Measurements from ENCODE around the gene MED15. TPM values are rescaled to one million over a fixed set of nuclear protein-coding genes. Genes with fewer than 3 reads are reported as not detected.

The MED15 gene
- total and polyA plus RNA-seq, 10 of the 15 experiments (the other 5 are each of a cell fraction or from before 2014, with no cell fraction given): 1.4 to 75.2 (median 26.9) TPM

- intact Hi-C loops (cut with micrococcal nuclease; ENCODE audit: unreplicated experiment): no loop called here
- Histone ChIP-seq H3K27me3 (replicated peaks in 1 of 2; ENCODE audit: control insufficient read depth in 2 of 2, insufficient read depth in 2 of 2, low read length in 1 of 2) (no peaks in the 10 kb centered on the region), H4K20me1 (ENCODE audit: control insufficient read depth, insufficient read depth) (no peaks in the 10 kb centered on the region; the same call in none of the 2 replicates), H3K36me3 (ENCODE audit: control insufficient read depth in 2 of 2, insufficient read depth in 2 of 2, low read length in 1 of 2) (peaks cover 46 to 56% of the 10 kb centered on the region in 2 experiments), H2AFZ (ENCODE audit: control insufficient read depth, low read depth, low read length) (no peak overlapping the region), H3K79me2 (ENCODE audit: control insufficient read depth, insufficient read depth, low read length) (no peaks in the 10 kb centered on the region), H3K9me3 (replicated peaks; ENCODE audit: control insufficient read depth, insufficient read depth, low read length) (no peaks in the 10 kb centered on the region), H3K27ac (ENCODE audit: control insufficient read depth, insufficient read depth) (no peak overlapping the region), H3K4me1 (ENCODE audit: control insufficient read depth, insufficient read depth, low read length) (peaks cover 6% of the 10 kb centered on the region), H3K9ac (ENCODE audit: control insufficient read depth, insufficient read depth, low read length) (no peak overlapping the region), H3K4me3 (no peak overlapping the region), H3K4me2 (ENCODE audit: control insufficient read depth, insufficient read depth) (no peak overlapping the region)
- no TSS peak for BruUV-seq (replicated peaks)
- CTCF ChIA-PET: interaction anchor here (2.4 to 4.3 kb wide), 2 partner anchors 10 to 156 kb away, joined by 6 to 18 read pairs; no protein-coding TSS in a partner anchor
- RAD21 ChIA-PET (ENCODE audit: unreplicated experiment): no interaction called here
- TF ChIP-seq NFYB (IDR thresholded peaks at IDR 0.05; ENCODE audit: insufficient read depth, low read depth, low read length) (no peak), POU2F2 (IDR thresholded peaks at IDR 0.05; ENCODE audit: borderline replicate concordance, low read depth, low read length) (no peak), CHD4 (IDR thresholded peaks at IDR 0.05) (no peak), ZNF274 (IDR thresholded peaks at IDR 0.05; ENCODE audit: insufficient read depth, insufficient read length) (no peak), ZBTB40 (IDR thresholded peaks at IDR 0.05; ENCODE audit: borderline replicate concordance) (no peak), NRF1 (conservative IDR thresholded peaks at IDR 0.05; ENCODE audit: low read depth, low read length) (no peak), TCF12 (IDR thresholded peaks at IDR 0.05; ENCODE audit: low read depth, low read length) (no peak), ATF7 (IDR thresholded peaks at IDR 0.05; ENCODE audit: low read depth) (no peak), RAD21 (IDR thresholded peaks at IDR 0.05; ENCODE audit: insufficient read depth, low read depth, low read length) (no peak), NBN (IDR thresholded peaks at IDR 0.05) (no peak), ZNF622 (IDR thresholded peaks at IDR 0.05) (no peak), TAF1 (IDR thresholded peaks at IDR 0.05; ENCODE audit: borderline replicate concordance, low read depth, low read length) (no peak), ZNF207 (IDR thresholded peaks at IDR 0.05; ENCODE audit: borderline replicate concordance) (no peak), IKZF1 (conservative IDR thresholded peaks at IDR 0.05) (no peak), MYC (IDR thresholded peaks at IDR 0.05; ENCODE audit: insufficient read depth, insufficient read length, insufficient replicate concordance, low read length, severe bottlenecking) (no peak)
- TF ChIP-seq, protein P1, sequence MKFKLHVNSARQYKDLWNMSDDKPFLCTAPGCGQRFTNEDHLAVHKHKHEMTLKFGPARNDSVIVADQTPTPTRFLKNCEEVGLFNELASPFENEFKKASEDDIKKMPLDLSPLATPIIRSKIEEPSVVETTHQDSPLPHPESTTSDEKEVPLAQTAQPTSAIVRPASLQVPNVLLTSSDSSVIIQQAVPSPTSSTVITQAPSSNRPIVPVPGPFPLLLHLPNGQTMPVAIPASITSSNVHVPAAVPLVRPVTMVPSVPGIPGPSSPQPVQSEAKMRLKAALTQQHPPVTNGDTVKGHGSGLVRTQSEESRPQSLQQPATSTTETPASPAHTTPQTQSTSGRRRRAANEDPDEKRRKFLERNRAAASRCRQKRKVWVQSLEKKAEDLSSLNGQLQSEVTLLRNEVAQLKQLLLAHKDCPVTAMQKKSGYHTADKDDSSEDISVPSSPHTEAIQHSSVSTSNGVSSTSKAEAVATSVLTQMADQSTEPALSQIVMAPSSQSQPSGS (IDR thresholded peaks at IDR 0.05; ENCODE audit: low read length): no peak
- SMC1A ChIA-PET (ENCODE audit: uncharacterized antibody, unreplicated experiment): interaction anchor here (1.3 kb wide), 1 partner anchor 10 kb away, joined by 3 read pairs; no protein-coding TSS in a partner anchor
- POLR2A ChIA-PET: no interaction called here
- in situ Hi-C loops (cut with MboI): no loop called here
- no peak for ATAC-seq
- 93% methylated on average over 29 of the region's 29 CpGs for whole genome bisulfite sequencing (ENCODE audit: insufficient coverage, insufficient replicate concordance, low lambda C conversion rate, missing lambda C conversion rate)
- DNase-seq (ENCODE audit: low read depth, low spot score): no peak
- no peak for FAIRE-seq
Measured at GRCh38 chr22:20573833-20574615, 66.6 kb downstream of the MED15 start.

All from GM12878 (cell line).